ENCODE results near the gene PDPN. TPM values are rescaled to one million over a fixed set of nuclear protein-coding genes. Genes with fewer than 3 reads are reported as not detected.

Gene PDPN
- total RNA-seq, 2 experiments from 2014 or later = not detected

DNA sequence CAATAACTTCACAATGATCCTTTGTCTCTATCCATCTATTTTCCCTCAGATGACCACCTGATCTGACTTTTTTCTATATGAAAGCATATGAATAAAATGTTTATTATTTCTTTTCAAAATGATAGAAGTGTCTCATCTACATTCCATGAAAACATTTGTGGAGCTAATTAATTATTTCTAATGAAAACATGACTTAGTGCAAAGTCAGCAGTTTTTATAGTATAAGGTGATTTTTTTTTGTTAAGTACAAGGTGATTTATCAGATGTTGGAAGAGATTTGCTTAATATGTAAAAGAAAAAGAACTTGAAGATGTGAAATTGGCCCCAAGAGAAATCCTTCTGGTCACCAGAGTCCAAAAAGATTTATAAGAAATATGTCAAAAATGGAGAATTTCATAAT lies 43.5 kb downstream of the PDPN start:
- Mint-ChIP-seq H3K9me3 (no peaks in the 10 kb centered on the region), H3K36me3 (ENCODE audit: low read depth) (no peaks in the 10 kb centered on the region), H3K27me3 (peaks cover 18% of the 10 kb centered on the region), H3K4me3 (no peak overlapping the region), H3K4me1 (ENCODE audit: low read depth) (no peaks in the 10 kb centered on the region), H3K27ac (no peak overlapping the region)
- ChIA-PET POLR2A (no interaction called here), CTCF (no interaction called here)
- no peak for ATAC-seq (ENCODE audit: poor library complexity)
- intact Hi-C loops (cut with DNase I, micrococcal nuclease) = no loop called here
- H3K4me3 ChIP-seq (ENCODE audit: low read length) = no peak overlapping the region
- H3K36me3 ChIP-seq (ENCODE audit: insufficient read depth, low read length) = no peaks in the 10 kb centered on the region
- no peak for DNase-seq
- H3K27ac ChIP-seq (ENCODE audit: low read depth in 1 of 2, low read length in 2 of 2) = no peak overlapping the region
- no peaks in the 10 kb centered on the region for H3K9me3 ChIP-seq (ENCODE audit: control insufficient read depth in 1 of 2, insufficient read depth in 1 of 2, low read length in 2 of 2)
- TF ChIP-seq, protein P1, sequence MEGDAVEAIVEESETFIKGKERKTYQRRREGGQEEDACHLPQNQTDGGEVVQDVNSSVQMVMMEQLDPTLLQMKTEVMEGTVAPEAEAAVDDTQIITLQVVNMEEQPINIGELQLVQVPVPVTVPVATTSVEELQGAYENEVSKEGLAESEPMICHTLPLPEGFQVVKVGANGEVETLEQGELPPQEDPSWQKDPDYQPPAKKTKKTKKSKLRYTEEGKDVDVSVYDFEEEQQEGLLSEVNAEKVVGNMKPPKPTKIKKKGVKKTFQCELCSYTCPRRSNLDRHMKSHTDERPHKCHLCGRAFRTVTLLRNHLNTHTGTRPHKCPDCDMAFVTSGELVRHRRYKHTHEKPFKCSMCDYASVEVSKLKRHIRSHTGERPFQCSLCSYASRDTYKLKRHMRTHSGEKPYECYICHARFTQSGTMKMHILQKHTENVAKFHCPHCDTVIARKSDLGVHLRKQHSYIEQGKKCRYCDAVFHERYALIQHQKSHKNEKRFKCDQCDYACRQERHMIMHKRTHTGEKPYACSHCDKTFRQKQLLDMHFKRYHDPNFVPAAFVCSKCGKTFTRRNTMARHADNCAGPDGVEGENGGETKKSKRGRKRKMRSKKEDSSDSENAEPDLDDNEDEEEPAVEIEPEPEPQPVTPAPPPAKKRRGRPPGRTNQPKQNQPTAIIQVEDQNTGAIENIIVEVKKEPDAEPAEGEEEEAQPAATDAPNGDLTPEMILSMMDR (IDR thresholded peaks at IDR 0.05) = no peak
- peaks cover 0 to 6% of the 10 kb centered on the region in 2 experiments for H3K27me3 ChIP-seq (ENCODE audit: control insufficient read depth in 1 of 2, insufficient read depth in 2 of 2, low read length in 2 of 2)
- H3K4me1 ChIP-seq (ENCODE audit: insufficient read depth, low read length) = no peaks in the 10 kb centered on the region

DNA sequence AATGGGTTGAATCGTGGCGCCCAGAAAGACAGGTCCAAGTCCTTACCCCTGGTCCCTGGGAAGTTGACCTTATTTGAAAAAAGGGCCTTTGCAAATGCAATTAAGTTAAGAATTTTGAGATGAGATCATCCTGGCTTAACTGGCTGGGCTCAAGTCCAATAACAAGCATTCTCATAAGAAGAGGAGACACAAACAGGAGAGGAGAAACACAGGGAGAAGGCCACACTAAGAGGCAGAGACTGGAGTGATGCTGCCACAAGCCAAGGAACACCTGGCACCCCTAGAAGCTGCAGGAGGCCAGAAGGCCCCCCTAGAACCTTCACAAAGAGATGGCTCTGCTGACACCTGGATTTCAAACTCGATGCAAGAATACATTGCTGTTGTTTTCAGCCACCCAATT lies 44.6 kb downstream of the PDPN start:
- TF ChIP-seq, protein P1 (IDR thresholded peaks at IDR 0.05) = no peak
- POLR2A ChIA-PET = no interaction called here
- CTCF ChIA-PET = no interaction called here
- H3K9me3 Mint-ChIP-seq = no peaks in the 10 kb centered on the region
- H3K27me3 ChIP-seq (ENCODE audit: control insufficient read depth in 1 of 2, insufficient read depth in 2 of 2, low read length in 2 of 2) = peaks cover 0 to 6% of the 10 kb centered on the region in 2 experiments
- H3K4me1 Mint-ChIP-seq (ENCODE audit: low read depth) = no peaks in the 10 kb centered on the region
- no peak for DNase-seq
- intact Hi-C loops (cut with DNase I, micrococcal nuclease) = no loop called here
- no peaks in the 10 kb centered on the region for H3K36me3 ChIP-seq (ENCODE audit: insufficient read depth, low read length)
- no peak for ATAC-seq (ENCODE audit: poor library complexity)
- H3K27me3 Mint-ChIP-seq = peaks cover 8% of the 10 kb centered on the region
- H3K27ac Mint-ChIP-seq = no peak overlapping the region
- H3K27ac ChIP-seq (ENCODE audit: low read depth in 1 of 2, low read length in 2 of 2) = no peak overlapping the region
- no peak overlapping the region for H3K4me3 ChIP-seq (ENCODE audit: low read length)
- H3K4me1 ChIP-seq (ENCODE audit: insufficient read depth, low read length) = no peaks in the 10 kb centered on the region
- no peaks in the 10 kb centered on the region for H3K9me3 ChIP-seq (ENCODE audit: control insufficient read depth in 1 of 2, insufficient read depth in 1 of 2, low read length in 2 of 2)
- H3K36me3 Mint-ChIP-seq (ENCODE audit: low read depth) = no peaks in the 10 kb centered on the region
- no peak overlapping the region for H3K4me3 Mint-ChIP-seq

DNA sequence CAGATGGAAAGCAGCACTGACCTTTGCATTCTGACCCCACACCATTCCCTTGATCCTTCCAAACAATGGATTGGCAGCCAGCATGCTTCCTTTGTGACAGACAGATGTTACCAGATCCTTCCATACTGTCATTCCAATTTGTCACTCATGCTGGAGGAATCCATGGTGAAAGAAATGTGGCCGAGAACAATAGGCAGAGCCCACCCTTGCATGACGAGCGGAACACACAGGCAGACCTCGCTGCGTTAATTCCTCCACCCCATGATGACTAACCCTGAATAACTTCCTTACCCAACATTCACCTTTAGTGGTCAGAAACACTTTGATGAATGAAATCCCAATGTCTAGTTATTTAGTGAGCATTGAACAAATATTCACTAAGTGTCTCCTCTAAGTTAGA lies 45.1 kb downstream of the PDPN start:
- Mint-ChIP-seq H3K36me3 (ENCODE audit: low read depth) (no peaks in the 10 kb centered on the region), H3K4me3 (no peak overlapping the region), H3K9me3 (no peaks in the 10 kb centered on the region), H3K27ac (no peak overlapping the region), H3K27me3 (peaks cover 11% of the 10 kb centered on the region), H3K4me1 (ENCODE audit: low read depth) (no peaks in the 10 kb centered on the region)
- no peak for DNase-seq
- Histone ChIP-seq H3K4me1 (ENCODE audit: insufficient read depth, low read length) (no peaks in the 10 kb centered on the region), H3K27ac (ENCODE audit: low read depth in 1 of 2, low read length in 2 of 2) (no peak overlapping the region), H3K9me3 (ENCODE audit: control insufficient read depth in 1 of 2, insufficient read depth in 1 of 2, low read length in 2 of 2) (no peaks in the 10 kb centered on the region), H3K4me3 (ENCODE audit: low read length) (no peak overlapping the region), H3K27me3 (ENCODE audit: control insufficient read depth in 1 of 2, insufficient read depth in 2 of 2, low read length in 2 of 2) (peaks cover 0 to 6% of the 10 kb centered on the region in 2 experiments), H3K36me3 (ENCODE audit: insufficient read depth, low read length) (no peaks in the 10 kb centered on the region)
- POLR2A ChIA-PET = no interaction called here
- no peak for ATAC-seq (ENCODE audit: poor library complexity)
- intact Hi-C loops (cut with DNase I, micrococcal nuclease) = no loop called here
- CTCF ChIA-PET = no interaction called here
- TF ChIP-seq, protein P1 (IDR thresholded peaks at IDR 0.05) = no peak

Measured in CD4-positive, alpha-beta T cell (primary cell).